H7 (cell line): ENCODE data around the gene SS18L1. TPM values are rescaled to one million over a fixed set of nuclear protein-coding genes. Genes with fewer than 3 reads are reported as not detected.
A peak's percentile ranks its signal among the peaks of the same experiment; 100 is the strongest.

Experiments
- DNase-seq: peaks from one replicate; pipeline ENCODE4 v3.0.0; 2012
- H3K27me3 ChIP-seq: 2 replicates; pipeline ENCODE4 v1.6.0; 2011; ENCODE audit warnings: mild to moderate bottlenecking, low read length; ENCODE audit not compliant: control insufficient read depth, insufficient read depth
- H3K36me3 ChIP-seq: replicated peaks from 2 replicates; pipeline ENCODE4 v1.5.1; 2011; ENCODE audit warnings: low read length; ENCODE audit not compliant: control insufficient read depth, insufficient read depth
- H3K4me3 ChIP-seq: 2 replicates; pipeline ENCODE4 v1.5.1; 2011; ENCODE audit warnings: low read depth, mild to moderate bottlenecking, control low read depth, low read length, moderate library complexity; ENCODE audit not compliant: insufficient read depth
- total RNA-seq: library from RNA; depleted of rRNA; stranded (reverse); fragments of >200 nt; shearing (Covaris generic); gene quantifications from 2 replicates; pipeline ENCODE4 v1.2.3, GENCODE V29; 2014

Gene SS18L1
- total RNA-seq, 1 experiment from 2014 or later, result 15.1 TPM

- no peaks in the 10 kb centered on the region for H3K27me3 ChIP-seq
Observed at GRCh38 chr20:62162765-62163484, 19.4 kb downstream of the SS18L1 start.

DNA sequence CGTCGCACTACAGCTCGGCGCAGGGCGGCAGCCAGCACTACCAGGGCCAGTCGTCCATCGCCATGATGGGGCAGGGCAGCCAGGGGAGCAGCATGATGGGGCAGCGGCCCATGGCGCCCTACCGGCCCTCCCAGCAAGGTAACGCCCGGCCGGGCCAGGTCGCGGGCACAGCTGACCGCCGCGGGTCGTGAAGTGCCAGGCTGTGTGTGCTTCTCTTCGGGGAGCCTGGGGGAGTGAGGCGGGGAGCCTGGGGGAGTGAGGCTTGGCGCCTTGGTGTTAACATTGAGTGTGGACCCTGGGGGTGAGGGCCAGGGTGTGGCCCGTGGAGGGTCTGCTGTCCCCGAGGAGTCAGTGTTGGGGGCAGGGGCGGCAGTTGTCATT, 19.9 kb downstream of the SS18L1 start:
- H3K36me3 ChIP-seq, result peaks cover 28% of the 10 kb centered on the region
- no peak overlapping the region for H3K4me3 ChIP-seq
- DNase-seq, result no peak
- no peaks in the 10 kb centered on the region for H3K27me3 ChIP-seq

More at GRCh38 chr20:62162765-62163484, 19.4 kb downstream of the SS18L1 start:
- Histone ChIP-seq H3K4me3 (no peak overlapping the region), H3K36me3 (peaks cover 28% of the 10 kb centered on the region)
- no peak for DNase-seq

DNA sequence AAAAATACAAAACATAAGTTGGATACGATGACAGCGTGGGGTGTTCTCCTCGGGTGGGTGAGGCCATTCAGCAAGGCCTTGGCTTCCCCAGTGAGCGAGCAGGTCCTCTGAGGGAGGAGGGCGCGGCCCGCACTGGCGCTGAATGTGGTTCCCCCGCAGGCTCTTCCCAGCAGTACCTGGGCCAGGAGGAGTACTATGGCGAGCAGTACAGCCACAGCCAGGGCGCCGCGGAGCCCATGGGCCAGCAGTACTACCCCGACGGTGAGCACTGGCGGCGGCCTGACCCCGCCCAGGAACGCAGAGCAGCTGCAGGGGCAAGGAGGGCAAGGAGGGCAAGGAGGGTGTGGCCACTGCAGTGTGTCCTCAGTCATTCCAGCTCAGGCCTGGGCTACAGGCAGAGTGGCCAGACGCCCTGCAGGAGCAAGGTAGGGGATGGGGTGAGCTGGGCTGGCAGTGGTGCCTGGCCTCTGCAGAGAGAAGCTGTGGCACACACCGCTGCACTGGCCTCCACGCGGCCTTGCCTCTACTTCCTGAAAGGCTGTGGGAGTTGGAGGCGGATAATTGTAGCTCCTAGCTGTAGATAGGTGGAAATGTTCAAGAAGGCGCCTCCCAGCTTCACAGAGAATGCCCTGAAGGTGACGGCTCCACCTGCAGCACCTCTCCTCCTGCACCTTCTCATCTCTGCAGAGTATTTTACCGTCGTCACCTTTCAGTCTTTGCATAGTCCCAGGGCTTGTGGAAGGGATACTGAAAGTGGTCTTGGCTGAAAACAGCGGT, 20.6 kb downstream of the SS18L1 start:
- Histone ChIP-seq H3K36me3 (peaks cover 27% of the 10 kb centered on the region), H3K27me3 (no peaks in the 10 kb centered on the region), H3K4me3 (no peak overlapping the region)
- DNase-seq, result no peak

DNA sequence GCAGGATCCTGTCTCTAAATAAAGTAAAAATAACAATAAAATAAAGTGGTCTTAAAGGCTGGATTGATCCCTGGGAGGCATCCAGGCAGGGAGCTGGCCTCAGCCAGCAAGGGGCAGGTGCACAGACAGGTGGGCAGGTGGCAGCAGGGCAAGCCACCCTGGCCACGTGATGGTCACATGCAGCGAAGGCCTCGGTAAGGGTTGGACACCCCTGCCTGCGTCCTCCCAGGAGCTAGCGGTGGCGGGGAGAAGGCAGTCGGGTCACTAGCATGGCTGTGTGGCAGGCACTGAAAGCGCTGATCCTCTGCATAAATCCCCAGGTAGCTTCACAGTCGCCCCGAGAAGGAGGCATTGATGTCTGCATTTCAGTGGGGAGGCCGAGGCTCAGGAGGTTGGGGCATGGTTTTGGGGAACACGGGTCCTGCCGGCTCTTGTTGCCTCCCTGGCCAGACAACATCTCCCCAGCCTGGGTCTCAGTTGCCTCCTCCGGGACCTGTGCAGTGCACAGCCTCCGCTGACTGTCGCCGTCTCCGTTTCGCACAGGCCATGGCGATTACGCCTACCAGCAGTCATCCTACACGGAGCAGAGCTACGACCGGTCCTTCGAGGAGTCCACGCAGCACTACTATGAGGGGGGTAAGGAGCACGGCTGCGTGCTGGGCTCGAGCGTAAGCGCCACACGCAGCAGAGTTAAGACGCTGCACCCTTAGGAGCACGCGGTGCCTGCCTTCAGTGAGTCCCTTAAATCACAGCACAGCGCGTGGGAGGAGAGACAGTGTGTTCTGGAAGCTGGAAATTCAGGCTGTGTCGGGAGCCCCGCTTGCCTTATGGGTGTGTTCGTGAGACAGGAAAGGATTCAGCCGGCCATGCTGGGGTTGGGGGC, 21.6 kb downstream of the SS18L1 start:
- DNase-seq, result no peak
- Histone ChIP-seq H3K36me3 (peaks cover 25% of the 10 kb centered on the region), H3K4me3 (no peak overlapping the region), H3K27me3 (no peaks in the 10 kb centered on the region)

GRCh38 chr20:62165762-62166399, 22.3 kb downstream of the SS18L1 start:
- H3K27me3 ChIP-seq, result no peaks in the 10 kb centered on the region
- H3K4me3 ChIP-seq, result no peak overlapping the region
- H3K36me3 ChIP-seq, result peaks cover 24% of the 10 kb centered on the region
- DNase-seq, result peak; percentile 80

DNA sequence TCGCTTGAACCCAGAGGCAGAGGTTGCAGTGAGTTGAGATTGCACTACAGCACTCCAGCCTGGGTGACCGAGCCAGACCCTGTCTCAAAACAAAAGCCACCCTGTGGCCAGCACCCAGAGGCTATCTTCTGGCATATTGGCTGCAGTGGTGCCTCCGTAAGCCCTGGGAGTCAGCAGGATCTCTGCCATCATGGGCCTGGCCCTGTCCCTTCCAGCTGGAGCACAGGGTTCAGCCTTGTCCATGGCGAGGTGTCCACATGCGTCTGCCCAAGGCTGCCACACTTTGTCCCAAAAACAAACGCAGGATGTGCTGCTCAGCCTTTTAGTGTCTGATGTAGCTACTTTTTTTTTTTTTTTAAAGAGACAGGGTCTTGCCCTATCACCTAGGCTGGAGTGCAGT, 23.9 kb downstream of the SS18L1 start:
- Histone ChIP-seq H3K4me3 (no peak overlapping the region), H3K27me3 (no peaks in the 10 kb centered on the region), H3K36me3 (peaks cover 17% of the 10 kb centered on the region)
- no peak for DNase-seq

- H3K36me3 ChIP-seq, result peaks cover 16% of the 10 kb centered on the region
- DNase-seq, result no peak
- H3K27me3 ChIP-seq, result no peaks in the 10 kb centered on the region
- H3K4me3 ChIP-seq, result no peak overlapping the region
Observed at GRCh38 chr20:62168061-62168460, 24.5 kb downstream of the SS18L1 start.

GRCh38 chr20:62168890-62169435, 25.4 kb downstream of the SS18L1 start:
- H3K36me3 ChIP-seq, result peaks cover 16% of the 10 kb centered on the region
- H3K4me3 ChIP-seq, result no peak overlapping the region
- no peaks in the 10 kb centered on the region for H3K27me3 ChIP-seq
- DNase-seq, result no peak

- peaks cover 11% of the 10 kb centered on the region for H3K36me3 ChIP-seq
- H3K4me3 ChIP-seq, result no peak overlapping the region
- no peak for DNase-seq
- H3K27me3 ChIP-seq, result no peaks in the 10 kb centered on the region
Observed at GRCh38 chr20:62170536-62170935, 27.0 kb downstream of the SS18L1 start.

GRCh38 chr20:62171245-62171644, 27.7 kb downstream of the SS18L1 start:
- DNase-seq, result no peak
- no peak overlapping the region for H3K4me3 ChIP-seq

DNA sequence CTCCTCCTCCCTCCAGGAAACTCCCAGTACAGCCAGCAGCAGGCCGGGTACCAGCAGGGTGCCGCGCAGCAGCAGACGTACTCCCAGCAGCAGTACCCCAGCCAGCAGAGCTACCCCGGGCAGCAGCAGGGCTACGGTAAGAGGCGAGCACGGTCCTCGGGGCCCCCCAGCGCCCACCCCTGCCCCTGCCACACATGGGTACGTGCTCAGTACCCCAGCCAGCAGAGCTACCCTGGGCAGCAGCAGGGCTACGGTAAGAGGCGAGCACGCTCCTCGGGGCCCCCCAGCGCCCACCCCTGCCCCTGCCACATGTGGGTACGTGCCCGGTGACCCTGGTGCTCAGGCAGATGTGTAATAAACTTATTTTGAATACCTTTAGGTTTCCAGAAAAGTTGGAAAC, 29.1 kb downstream of the SS18L1 start:
- peak; percentile 57 for DNase-seq
- Histone ChIP-seq H3K27me3 (no peaks in the 10 kb centered on the region), H3K36me3 (peaks cover 8% of the 10 kb centered on the region), H3K4me3 (no peak overlapping the region)

More at GRCh38 chr20:62171245-62171644, 27.7 kb downstream of the SS18L1 start:
- Histone ChIP-seq H3K36me3 (peaks cover 10% of the 10 kb centered on the region), H3K27me3 (no peaks in the 10 kb centered on the region)

- no peaks in the 10 kb centered on the region for H3K27me3 ChIP-seq
- peaks cover 9% of the 10 kb centered on the region for H3K36me3 ChIP-seq
- H3K4me3 ChIP-seq, result no peak overlapping the region
- DNase-seq, result no peak
Observed at GRCh38 chr20:62174021-62174804, 30.6 kb downstream of the SS18L1 start.

DNA sequence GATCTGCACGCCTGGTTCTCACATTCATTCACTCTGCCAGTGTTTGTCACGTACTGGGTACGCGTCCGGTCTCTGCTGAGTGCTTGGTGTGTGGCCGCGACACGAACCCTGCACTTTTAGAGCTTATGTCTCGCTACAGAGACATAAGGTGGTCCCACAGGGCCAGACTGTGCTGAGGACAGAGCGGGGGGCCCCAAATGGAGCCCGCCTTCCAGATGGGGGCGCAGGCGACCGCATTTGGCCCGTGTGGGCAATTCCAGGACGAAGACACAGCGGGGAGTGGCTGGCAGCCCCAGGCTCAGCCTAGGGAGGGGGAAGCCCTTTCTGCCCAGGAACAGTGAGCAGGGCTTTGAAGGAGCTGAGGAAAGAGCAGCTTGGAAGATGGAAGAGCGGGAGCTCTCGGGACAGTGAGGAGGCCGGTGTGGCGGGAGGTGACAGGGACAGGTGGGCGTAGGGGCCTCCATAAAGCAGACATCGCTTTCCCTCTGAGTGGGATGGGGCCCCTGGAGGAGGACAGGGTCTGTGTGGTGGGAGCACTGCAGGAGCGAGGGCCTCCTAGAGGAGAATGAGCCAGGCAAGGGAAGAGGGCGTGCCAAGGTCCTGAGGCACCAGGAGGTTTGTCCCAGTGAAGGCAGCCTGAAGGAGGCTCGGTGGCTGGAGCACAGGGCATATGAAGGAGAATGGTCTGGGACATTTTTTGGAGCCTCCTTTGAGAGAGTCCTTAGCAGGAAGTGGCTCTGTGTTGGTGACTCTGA, 31.5 kb downstream of the SS18L1 start:
- no peak for DNase-seq
- H3K27me3 ChIP-seq, result no peaks in the 10 kb centered on the region
- no peak overlapping the region for H3K4me3 ChIP-seq
- H3K36me3 ChIP-seq, result peaks cover 10% of the 10 kb centered on the region
